Peyer's patch (tissue), 4 donors: ENCODE results near the gene OSBPL6. TPM values are rescaled to one million over a fixed set of nuclear protein-coding genes. Genes with fewer than 3 reads are reported as not detected.
A peak's percentile ranks its signal among the peaks of the same experiment; 100 is the strongest.

ENCODE experiments used
- DNase-seq, 3 donors: peaks; one replicate each; pipeline ENCODE4 v3.0.0-alpha.2; 2017 to 2019
- H3K27ac ChIP-seq, 4 donors: fragments of 200-600 bp; sonication (generic); one replicate each; pipeline ENCODE4 v1.5.1; 2016 to 2019
- H3K27me3 ChIP-seq, 2 donors: fragments of 200-600 bp; sonication (generic); one replicate each; pipeline ENCODE4 v1.5.1; 2019
- H3K36me3 ChIP-seq, 3 donors: fragments of 200-600 bp; sonication (generic); one replicate each; pipeline ENCODE4 v1.5.1; 2016 to 2019
- H3K4me1 ChIP-seq, 4 donors: fragments of 200-600 bp; sonication (generic); one replicate each; pipeline ENCODE4 v1.5.1; 2016 to 2019
- H3K4me3 ChIP-seq, 4 donors: fragments of 200-600 bp; sonication (generic); 1 replicate in 3 of 4; 2 replicates in 1 of 4; pipeline ENCODE4 v1.5.1; 2016 to 2019; ENCODE audit warnings: mild to moderate bottlenecking in 1 of 4
- H3K9me3 ChIP-seq, 4 donors: fragments of 200-600 bp; sonication (generic); one replicate each; pipeline ENCODE4 v1.5.1; 2016 to 2019; ENCODE audit warnings: mild to moderate bottlenecking in 1 of 4
- POLR2A ChIP-seq, 2 donors: fragments of 450-650 bp; IDR thresholded peaks; one replicate each; pipeline ENCODE4 v1.5.1; 2017; ENCODE audit warnings: antibody characterized with exemption in 2 of 2, mild to moderate bottlenecking in 2 of 2, moderate library complexity in 2 of 2
- total RNA-seq, 4 donors: library from RNA; depleted of rRNA; stranded (reverse); fragments of >200 nt; gene quantifications; one replicate each; pipeline ENCODE4 v1.1.0, GENCODE V29; 2016
- TF ChIP-seq, protein P1 (sequence below), 6 experiments: fragments of 450-650 bp in 4 of 6; fragments of 200-600 bp in 2 of 6; sonication (generic) in 1 of 6; IDR thresholded peaks; one replicate each; pipeline ENCODE4 v1.5.1; 2017 to 2019; ENCODE audit warnings: antibody characterized with exemption in 6 of 6, mild to moderate bottlenecking in 3 of 6, moderate library complexity in 1 of 6

Gene OSBPL6
- total RNA-seq, 4 donors from 2014 or later, result 3.4 to 14.9 (median 4.9) TPM

GRCh38 chr2:178282075-178282815 is 87.9 kb downstream of the OSBPL6 start:
- no peak for TF ChIP-seq POLR2A (IDR thresholded peaks at IDR 0.05)
- TF ChIP-seq, protein P1, sequence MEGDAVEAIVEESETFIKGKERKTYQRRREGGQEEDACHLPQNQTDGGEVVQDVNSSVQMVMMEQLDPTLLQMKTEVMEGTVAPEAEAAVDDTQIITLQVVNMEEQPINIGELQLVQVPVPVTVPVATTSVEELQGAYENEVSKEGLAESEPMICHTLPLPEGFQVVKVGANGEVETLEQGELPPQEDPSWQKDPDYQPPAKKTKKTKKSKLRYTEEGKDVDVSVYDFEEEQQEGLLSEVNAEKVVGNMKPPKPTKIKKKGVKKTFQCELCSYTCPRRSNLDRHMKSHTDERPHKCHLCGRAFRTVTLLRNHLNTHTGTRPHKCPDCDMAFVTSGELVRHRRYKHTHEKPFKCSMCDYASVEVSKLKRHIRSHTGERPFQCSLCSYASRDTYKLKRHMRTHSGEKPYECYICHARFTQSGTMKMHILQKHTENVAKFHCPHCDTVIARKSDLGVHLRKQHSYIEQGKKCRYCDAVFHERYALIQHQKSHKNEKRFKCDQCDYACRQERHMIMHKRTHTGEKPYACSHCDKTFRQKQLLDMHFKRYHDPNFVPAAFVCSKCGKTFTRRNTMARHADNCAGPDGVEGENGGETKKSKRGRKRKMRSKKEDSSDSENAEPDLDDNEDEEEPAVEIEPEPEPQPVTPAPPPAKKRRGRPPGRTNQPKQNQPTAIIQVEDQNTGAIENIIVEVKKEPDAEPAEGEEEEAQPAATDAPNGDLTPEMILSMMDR (IDR thresholded peaks at IDR 0.05), result no peak
- H3K9me3 ChIP-seq, result no peaks in the 10 kb centered on the region
- no peaks in the 10 kb centered on the region for H3K36me3 ChIP-seq
- peak in 1 of 3 donors; percentile 71 for DNase-seq
- peak overlapping the region in 2 of 4 donors; percentile 19 to 34 for H3K4me3 ChIP-seq
- peaks cover 0 to 15% (median 5%) of the 10 kb centered on the region in 4 donors for H3K4me1 ChIP-seq
- peak overlapping the region in 3 of 4 donors; percentile 15 to 75 (median 61) for H3K27ac ChIP-seq
- H3K27me3 ChIP-seq, result no peaks in the 10 kb centered on the region

DNA sequence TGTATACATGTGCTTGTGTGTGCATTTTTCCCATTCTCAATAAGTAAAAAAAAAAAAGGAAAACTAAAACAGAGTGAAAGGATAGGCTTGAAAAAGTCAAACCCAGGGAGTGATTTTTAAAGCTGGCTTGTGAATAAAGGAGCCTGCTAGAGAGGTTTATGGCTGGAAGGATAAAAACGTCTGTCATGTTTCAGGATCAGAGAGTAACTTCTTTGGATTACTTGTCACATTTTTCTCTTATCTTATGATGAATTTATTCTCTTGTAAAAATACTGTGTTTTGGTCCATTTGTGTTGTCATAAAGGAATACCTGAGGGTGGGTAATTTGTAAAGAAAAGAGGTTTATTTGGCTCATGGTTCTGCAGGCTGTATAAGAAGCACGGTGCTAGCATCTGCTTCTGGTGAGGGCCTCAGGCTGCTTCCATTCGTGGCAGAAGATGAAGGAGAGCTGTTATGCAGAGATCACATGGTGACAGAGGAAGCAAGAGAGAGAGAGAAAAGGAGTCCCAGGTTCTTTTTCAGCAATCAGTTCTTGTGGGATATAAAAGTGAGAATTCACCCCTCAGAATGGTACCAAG is 89.1 kb downstream of the OSBPL6 start:
- TF ChIP-seq, protein P1 (IDR thresholded peaks at IDR 0.05), result no peak
- TF ChIP-seq POLR2A (IDR thresholded peaks at IDR 0.05), result no peak
- Histone ChIP-seq H3K27me3 (no peaks in the 10 kb centered on the region), H3K4me1 (peaks cover 0 to 15% (median 3%) of the 10 kb centered on the region in 4 donors), H3K27ac (no peak overlapping the region), H3K36me3 (no peaks in the 10 kb centered on the region), H3K4me3 (no peak overlapping the region), H3K9me3 (no peaks in the 10 kb centered on the region)
- no peak for DNase-seq

DNA sequence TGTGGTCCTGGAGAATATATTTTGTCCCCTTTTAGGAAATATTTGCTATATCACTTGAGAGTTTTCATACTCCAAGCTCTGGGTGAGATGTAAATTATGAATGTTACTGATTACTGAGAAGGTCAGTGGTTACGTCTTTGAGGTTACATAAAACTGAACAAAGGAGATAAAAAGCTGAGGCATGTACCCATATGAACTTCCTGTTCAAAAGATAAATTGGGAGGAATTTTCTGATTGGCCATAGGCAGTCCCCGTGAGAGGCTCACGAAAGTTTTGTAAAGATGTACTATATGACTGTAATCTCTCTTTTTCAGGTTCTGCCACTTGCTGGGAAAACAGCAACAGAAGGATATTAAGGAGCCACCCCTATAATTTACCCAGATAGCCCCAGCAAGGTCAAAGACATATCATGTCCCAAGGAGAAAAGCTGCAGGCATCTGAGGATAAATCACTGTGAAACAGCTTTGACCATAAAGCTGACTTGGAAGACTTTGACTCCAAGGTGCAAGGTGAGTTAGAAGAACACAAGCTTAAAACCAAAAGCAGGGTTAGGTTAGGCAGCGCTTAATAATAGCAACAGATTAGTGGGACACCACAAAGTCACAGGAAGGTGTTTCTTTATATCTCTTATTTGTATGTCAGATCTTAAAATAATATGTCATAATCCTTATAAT is 90.4 kb downstream of the OSBPL6 start:
- Histone ChIP-seq H3K27me3 (no peaks in the 10 kb centered on the region), H3K4me1 (peaks cover 0 to 15% (median 1%) of the 10 kb centered on the region in 4 donors), H3K36me3 (no peaks in the 10 kb centered on the region), H3K27ac (no peak overlapping the region), H3K4me3 (no peak overlapping the region), H3K9me3 (no peaks in the 10 kb centered on the region)
- no peak for DNase-seq
- TF ChIP-seq, protein P1 (IDR thresholded peaks at IDR 0.05), result no peak
- TF ChIP-seq POLR2A (IDR thresholded peaks at IDR 0.05), result no peak

DNA sequence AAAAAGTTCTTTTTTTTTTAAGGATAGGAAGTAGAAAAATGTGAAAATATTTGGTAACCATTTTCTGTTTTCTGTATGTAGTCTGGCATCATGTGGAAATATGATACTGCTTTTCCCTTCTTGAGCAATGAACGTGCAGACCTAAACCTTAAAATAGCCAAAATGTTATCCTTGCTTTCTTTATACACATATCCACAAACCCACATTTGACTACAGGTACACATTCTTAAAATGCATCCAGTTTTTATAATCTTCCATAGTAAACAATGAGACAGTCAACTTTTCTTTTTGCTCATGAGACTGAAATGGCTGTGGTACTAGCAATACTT is 90.9 kb downstream of the OSBPL6 start:
- Histone ChIP-seq H3K4me1 (peaks cover 0 to 11% (median 1%) of the 10 kb centered on the region in 4 donors), H3K36me3 (no peaks in the 10 kb centered on the region), H3K4me3 (no peak overlapping the region), H3K27me3 (no peaks in the 10 kb centered on the region), H3K9me3 (no peaks in the 10 kb centered on the region), H3K27ac (no peak overlapping the region)
- no peak for DNase-seq
- TF ChIP-seq POLR2A (IDR thresholded peaks at IDR 0.05), result no peak
- TF ChIP-seq, protein P1 (IDR thresholded peaks at IDR 0.05), result no peak

DNA sequence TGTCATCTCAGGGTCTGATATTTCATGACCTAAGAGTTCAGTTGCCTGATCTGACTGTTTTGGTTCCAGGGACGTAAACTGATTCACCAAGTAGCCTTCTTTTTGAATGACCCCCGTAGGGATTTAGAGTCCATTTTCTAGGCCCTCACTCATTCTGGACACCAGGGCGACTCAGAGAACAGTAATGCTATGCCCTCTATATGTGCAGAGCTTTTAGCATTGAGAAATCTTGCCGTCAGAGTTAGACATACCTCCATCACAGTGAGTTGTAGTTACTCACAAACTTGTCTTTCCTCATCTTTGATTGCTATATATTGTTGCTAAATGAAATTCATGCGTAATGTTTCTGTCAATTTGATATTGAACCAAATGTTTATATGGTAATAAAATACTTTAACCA is 92.3 kb downstream of the OSBPL6 start:
- Histone ChIP-seq H3K27me3 (no peaks in the 10 kb centered on the region), H3K36me3 (no peaks in the 10 kb centered on the region), H3K27ac (no peak overlapping the region), H3K9me3 (no peaks in the 10 kb centered on the region), H3K4me3 (no peak overlapping the region), H3K4me1 (peaks cover 0 to 8% (median 1%) of the 10 kb centered on the region in 4 donors)
- DNase-seq, result no peak
- no peak for TF ChIP-seq POLR2A (IDR thresholded peaks at IDR 0.05)
- TF ChIP-seq, protein P1 (IDR thresholded peaks at IDR 0.05), result no peak
